ENCODE data around the gene SH2D3A.
"Not testable (repeated sequence)": the region's sequence is repeated elsewhere in the genome, so short reads cannot be mapped to it uniquely, and the experiment has no call there.

SH2D3A gene

GRCh38 chr19:6761053-6761676 lies 6.1 kb downstream of the SH2D3A start:
- DNase-seq (ENCODE audit: low read depth in 2 of 2): peak in 1 of 2 donors; percentile 32

- DNase-seq (ENCODE audit: low read depth in 2 of 2): no peak
Measured at GRCh38 chr19:6760606-6761005, 6.6 kb downstream of the SH2D3A start.

GRCh38 chr19:6754653-6755463 lies 12.4 kb downstream of the SH2D3A start:
- DNase-seq (ENCODE audit: low read depth in 2 of 2): no peak

GRCh38 chr19:6754136-6754535 lies 13.1 kb downstream of the SH2D3A start:
- no peak for DNase-seq (ENCODE audit: low read depth in 2 of 2)

GRCh38 chr19:6753178-6754031 lies 13.8 kb downstream of the SH2D3A start:
- DNase-seq (ENCODE audit: low read depth in 2 of 2): peak; percentile 84 to 90

- no peak for DNase-seq (ENCODE audit: low read depth in 2 of 2)
Measured at GRCh38 chr19:6752256-6753177, 14.7 kb downstream of the SH2D3A start.

GRCh38 chr19:6751189-6751588 lies 16.0 kb downstream of the SH2D3A start:
- DNase-seq (ENCODE audit: low read depth in 2 of 2): no peak

GRCh38 chr19:6750062-6750461 lies 17.2 kb downstream of the SH2D3A start:
- no peak for DNase-seq (ENCODE audit: low read depth in 2 of 2)

GRCh38 chr19:6748543-6748942 lies 18.7 kb downstream of the SH2D3A start:
- not testable (repeated sequence) for DNase-seq (ENCODE audit: low read depth in 2 of 2)

GRCh38 chr19:6745965-6746364 lies 21.3 kb downstream of the SH2D3A start:
- no peak for DNase-seq (ENCODE audit: low read depth in 2 of 2)

GRCh38 chr19:6744381-6745301 lies 22.6 kb downstream of the SH2D3A start:
- DNase-seq (ENCODE audit: low read depth in 2 of 2): no peak

GRCh38 chr19:6743714-6744380 lies 23.4 kb downstream of the SH2D3A start:
- DNase-seq (ENCODE audit: low read depth in 2 of 2): no peak

- DNase-seq (ENCODE audit: low read depth in 2 of 2): no peak
Measured at GRCh38 chr19:6743066-6743465, 24.2 kb downstream of the SH2D3A start.

GRCh38 chr19:6740589-6741343 lies 26.5 kb downstream of the SH2D3A start:
- peak in 1 of 2 donors; percentile 17 for DNase-seq (ENCODE audit: low read depth in 2 of 2)

- no peak for DNase-seq (ENCODE audit: low read depth in 2 of 2)
Measured at GRCh38 chr19:6739883-6740588, 27.2 kb downstream of the SH2D3A start.

GRCh38 chr19:6739390-6739882 lies 27.8 kb downstream of the SH2D3A start, which contains the start of gene TRIP10:
TRIP10 (plus strand) TSS chr19:6739680; CDS start chr19:6739762, 82 bp downstream.
- peak; percentile 72 to 76 for DNase-seq (ENCODE audit: low read depth in 2 of 2)

- DNase-seq (ENCODE audit: low read depth in 2 of 2): peak in 1 of 2 donors; percentile 3
Measured at GRCh38 chr19:6738787-6739389, 28.3 kb downstream of the SH2D3A start.
